Renal cortical epithelial cell (primary cell): ENCODE measurements around the gene RPL36. TPM values are rescaled to one million over a fixed set of nuclear protein-coding genes. Genes with fewer than 3 reads are reported as not detected.
A peak's percentile ranks its signal among the peaks of the same experiment; 100 is the strongest.
"Not testable (repeated sequence)": the region's sequence is repeated elsewhere in the genome, so short reads cannot be mapped to it uniquely, and the experiment has no call there.

Experiments used
- DNase-seq: peaks from one replicate; pipeline ENCODE4 v3.0.0-alpha.2; 2011; ENCODE audit warnings: low read depth
- total RNA-seq: library from RNA; depleted of rRNA; stranded (reverse); fragments of >200 nt; gene quantifications from 2 replicates; pipeline ENCODE4 v1.2.3, GENCODE V29; 2014

RPL36 gene
- total RNA-seq, 1 donor from 2014 or later, result 159 TPM

GRCh38 chr19:5674714-5675113 is 15.4 kb upstream of the RPL36 start:
- DNase-seq, result no peak

- no peak for DNase-seq
Observed at GRCh38 chr19:5676105-5676771, 13.9 kb upstream of the RPL36 start.

- DNase-seq, result no peak
Observed at GRCh38 chr19:5676772-5677105, 13.4 kb upstream of the RPL36 start.

DNA sequence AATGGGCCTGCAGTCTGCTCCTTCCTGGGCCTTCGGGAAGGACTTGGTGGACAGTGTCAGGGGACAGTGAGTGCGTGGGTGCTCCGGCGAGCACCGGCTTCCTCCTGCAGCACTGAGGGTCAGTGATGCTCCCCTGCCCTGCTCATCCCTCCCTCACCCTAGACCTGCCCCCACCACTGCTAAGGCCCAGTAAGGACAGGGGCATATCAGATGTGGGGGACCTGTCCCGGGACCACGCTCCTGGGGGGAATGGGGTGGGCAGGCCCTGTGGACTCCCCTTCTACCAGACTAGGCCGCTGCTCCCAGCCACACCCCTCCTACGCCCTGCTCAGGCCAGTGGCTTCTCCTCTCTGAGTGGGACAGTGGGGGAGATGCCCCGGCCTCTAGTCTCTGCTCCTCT is 13.0 kb upstream of the RPL36 start:
- DNase-seq, result no peak

- DNase-seq, result no peak
Observed at GRCh38 chr19:5677580-5677979, 12.5 kb upstream of the RPL36 start.

GRCh38 chr19:5678071-5678718 is 11.9 kb upstream of the RPL36 start:
- DNase-seq, result no peak

GRCh38 chr19:5679289-5680083 is 10.6 kb upstream of the RPL36 start:
- no peak for DNase-seq

GRCh38 chr19:5680084-5680436 is 10.0 kb upstream of the RPL36 start:
- no peak for DNase-seq

- peak; percentile 97 for DNase-seq
Observed at GRCh38 chr19:5680437-5681368, 9.4 kb upstream of the RPL36 start, which contains the start of the genes HSD11B1L and MICOS13. HSD11B1L (plus strand) TSS chr19:5681027; CDS start chr19:5684833, 3,806 bp downstream. MICOS13 (minus strand) TSS chr19:5680516; CDS start chr19:5680486, 30 bp downstream.

DNA sequence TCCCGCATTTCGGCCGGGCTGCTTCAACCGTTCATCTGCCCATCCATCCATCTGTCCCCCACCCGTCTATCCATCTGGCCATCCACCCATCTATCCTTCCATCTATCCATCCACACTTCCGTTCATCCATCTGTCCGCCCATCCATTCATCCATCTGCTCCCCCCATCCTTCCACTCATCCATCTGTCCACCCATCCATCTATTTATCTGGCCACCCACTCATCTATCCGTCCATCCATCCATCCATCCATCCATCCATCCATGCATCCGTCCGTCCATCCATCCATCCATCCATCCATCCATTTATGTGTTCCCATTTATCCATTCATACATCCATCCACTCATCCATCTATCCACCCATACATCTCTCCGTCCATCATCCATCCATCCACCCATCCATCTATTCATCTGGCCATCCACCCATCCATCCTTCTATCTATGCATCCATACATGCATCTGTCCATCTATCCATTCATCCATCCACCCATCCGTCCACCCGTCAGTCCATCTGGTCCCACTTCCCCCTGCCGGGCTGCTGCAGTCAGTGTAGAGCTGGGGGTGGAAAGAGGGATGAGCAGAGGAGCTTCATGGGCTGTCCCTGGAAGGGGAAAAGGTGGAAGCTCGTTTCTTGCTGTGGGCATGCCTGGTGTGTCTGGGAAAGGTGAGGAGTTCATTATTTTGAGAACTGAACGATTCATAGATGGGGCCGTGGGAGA is 8.5 kb upstream of the RPL36 start:
- DNase-seq, result no peak

GRCh38 chr19:5682107-5682482 is 8.0 kb upstream of the RPL36 start:
- DNase-seq, result no peak

DNA sequence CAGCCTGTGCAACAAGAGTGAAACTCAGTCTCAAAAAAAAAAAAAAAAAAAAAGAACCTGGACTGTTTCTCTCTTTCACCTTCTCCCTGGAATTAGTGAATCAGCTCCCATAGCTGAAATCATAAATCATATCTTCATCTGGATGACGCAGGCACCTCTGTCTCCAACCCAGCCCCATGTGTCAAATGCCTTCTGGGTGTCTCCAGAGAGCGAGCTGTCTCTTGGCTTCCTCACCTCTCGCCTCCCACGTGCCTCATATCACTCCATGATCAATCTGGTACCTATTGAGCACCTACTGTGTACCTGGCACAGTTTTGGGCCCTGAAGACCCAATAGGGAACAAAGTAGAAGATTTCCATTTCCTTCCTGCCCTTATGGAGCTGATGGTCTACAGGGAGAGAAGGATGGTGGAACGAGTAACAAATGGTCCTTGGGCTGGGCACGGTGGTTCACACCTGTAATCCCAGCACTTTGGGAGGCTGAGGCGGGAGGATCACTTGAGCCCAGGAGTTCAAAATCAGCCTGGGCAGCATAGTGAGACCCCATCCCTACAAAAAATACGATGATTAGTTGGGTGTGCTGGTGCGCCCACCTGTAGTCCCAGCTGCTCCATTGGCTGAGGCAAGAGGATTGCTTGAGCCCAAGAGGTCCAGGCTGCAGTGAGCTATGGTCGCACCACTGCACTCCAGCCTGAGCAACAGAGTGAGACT is 6.8 kb upstream of the RPL36 start:
- no peak for DNase-seq

- DNase-seq, result no peak
Observed at GRCh38 chr19:5684694-5685430, 5.2 kb upstream of the RPL36 start.

DNA sequence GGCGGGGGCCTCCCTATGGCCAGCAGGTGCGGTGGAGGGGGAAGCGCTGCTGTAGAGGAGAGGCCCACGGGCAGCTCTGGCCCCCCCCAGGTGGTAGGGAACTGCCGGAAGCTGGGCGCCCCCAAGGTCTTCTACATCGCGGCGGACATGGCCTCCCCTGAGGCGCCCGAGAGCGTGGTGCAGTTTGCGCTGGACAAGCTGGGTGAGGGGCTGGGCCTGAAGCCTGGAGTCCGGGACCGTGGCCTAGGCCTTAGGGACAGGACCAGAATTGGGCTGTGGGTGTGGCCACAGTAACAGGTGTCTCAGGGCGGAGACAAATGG is 3.8 kb upstream of the RPL36 start:
- DNase-seq, result no peak

- DNase-seq, result peak; percentile 74
Observed at GRCh38 chr19:5686647-5687359, 3.3 kb upstream of the RPL36 start.

DNA sequence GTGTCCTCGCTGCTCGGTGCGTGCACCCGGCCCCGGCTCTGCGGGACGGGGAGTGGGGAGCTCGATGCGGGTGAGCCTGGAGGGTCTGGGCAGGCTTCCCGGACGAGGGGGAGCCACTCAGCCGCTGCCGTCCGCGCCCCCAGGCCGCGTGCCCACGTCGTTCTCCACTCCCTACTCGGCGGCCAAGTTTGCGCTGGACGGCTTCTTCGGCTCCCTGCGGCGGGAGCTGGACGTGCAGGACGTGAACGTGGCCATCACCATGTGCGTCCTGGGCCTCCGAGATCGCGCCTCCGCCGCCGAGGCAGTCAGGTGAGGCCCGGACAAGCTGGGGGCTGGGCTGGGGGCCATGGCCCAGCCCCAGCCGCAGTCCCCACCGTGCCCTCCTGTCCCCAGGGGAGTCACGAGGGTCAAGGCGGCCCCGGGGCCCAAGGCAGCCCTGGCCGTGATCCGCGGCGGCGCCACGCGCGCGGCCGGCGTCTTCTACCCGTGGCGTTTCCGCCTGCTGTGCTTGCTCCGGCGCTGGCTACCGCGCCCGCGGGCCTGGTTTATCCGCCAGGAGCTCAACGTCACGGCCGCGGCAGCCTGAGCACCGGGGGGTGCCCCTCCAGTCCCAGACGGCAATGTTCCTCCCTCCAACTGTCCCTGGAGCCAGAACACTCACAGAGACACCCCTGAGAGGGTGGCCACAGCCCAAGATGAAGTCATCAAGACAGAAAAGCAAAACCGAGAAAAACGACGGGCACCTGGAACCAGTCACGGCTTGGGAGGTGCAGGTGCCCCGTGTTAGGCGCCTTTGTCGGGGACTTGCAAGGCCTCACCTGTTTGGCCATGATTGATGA is 2.5 kb upstream of the RPL36 start:
- no peak for DNase-seq

DNA sequence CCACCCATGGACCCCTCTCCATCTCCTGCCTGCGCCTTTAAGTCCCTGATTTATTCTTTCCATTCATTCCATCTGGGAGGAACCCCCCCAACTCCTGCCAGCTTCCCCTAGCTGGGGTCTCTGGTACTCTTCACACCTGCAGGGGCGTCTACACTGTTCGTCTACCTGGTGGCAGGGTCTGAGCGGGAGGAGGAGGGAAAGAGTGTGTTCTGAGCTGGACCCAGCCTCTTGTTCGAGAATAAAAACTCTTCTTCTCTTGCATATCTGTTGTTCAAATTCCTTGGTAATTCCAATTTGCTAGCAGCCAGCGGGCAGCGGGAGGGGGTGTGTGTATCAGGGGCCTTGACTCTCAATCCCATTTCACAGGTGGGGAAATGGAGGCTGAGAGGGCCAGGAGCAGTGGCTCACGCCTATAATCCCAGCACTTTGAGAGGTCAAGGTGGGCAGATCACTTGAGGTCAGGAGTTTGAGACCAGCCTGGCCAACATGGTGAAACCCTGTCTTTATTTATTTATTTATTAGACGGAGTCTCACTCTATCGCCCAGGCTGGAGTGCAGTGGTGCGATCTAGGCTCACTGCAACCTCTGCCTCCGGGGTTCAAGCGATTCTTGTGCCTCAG is 1.7 kb upstream of the RPL36 start:
- not testable (repeated sequence) for DNase-seq
